ENCODE results near the gene AUH.

- TF ChIP-seq TAF1 (IDR thresholded peaks at IDR 0.05; ENCODE audit: low read depth) (no peak), CTCF (IDR thresholded peaks at IDR 0.05; ENCODE audit: poor library complexity, severe bottlenecking) (no peak), EZH2 (IDR thresholded peaks at IDR 0.05; ENCODE audit: borderline replicate concordance, insufficient read depth, low read length, poor library complexity, severe bottlenecking) (no peak)
Observed at GRCh38 chr9:91315191-91315590, 46.5 kb downstream of the AUH start.
